ENCODE results near the gene SLC22A3. TPM values are rescaled to one million over a fixed set of nuclear protein-coding genes. Genes with fewer than 3 reads are reported as not detected.

SLC22A3 gene
- total RNA-seq, 4 donors from 2014 or later: 16.1 to 39.2 (median 28.1) TPM

DNA sequence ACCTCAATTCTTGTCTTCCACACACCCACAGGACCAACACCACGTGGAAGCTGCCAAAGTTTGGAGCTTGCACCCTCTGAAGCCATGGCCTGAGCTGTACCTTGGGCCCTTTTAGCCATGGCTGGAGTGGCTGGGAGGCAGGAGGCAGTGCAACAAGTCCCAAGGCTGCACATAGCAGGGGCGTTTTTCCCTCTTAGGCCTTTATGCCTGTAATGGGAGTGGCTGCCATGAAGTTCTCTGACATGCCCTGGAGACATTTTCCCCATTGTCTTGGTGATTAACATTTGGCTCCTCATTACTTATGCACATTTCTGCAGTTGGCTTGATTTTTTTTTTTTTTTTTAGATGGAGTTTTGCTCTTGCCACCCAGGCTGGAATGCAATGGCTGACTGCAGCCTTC is 44.4 kb upstream of the SLC22A3 start:
- H3K9me3 ChIP-seq: no peaks in the 10 kb centered on the region
- no peaks in the 10 kb centered on the region for H3K27me3 ChIP-seq
- intact Hi-C loops (cut with DNase I; ENCODE audit: low total_unique reads): no loop called here
- no peaks in the 10 kb centered on the region for H3K4me1 ChIP-seq
- no peak overlapping the region for H3K27ac ChIP-seq
- H3K36me3 ChIP-seq: no peaks in the 10 kb centered on the region
- no peak overlapping the region for H3K4me3 ChIP-seq
- DNase-seq: no peak
- TF ChIP-seq, protein P1, sequence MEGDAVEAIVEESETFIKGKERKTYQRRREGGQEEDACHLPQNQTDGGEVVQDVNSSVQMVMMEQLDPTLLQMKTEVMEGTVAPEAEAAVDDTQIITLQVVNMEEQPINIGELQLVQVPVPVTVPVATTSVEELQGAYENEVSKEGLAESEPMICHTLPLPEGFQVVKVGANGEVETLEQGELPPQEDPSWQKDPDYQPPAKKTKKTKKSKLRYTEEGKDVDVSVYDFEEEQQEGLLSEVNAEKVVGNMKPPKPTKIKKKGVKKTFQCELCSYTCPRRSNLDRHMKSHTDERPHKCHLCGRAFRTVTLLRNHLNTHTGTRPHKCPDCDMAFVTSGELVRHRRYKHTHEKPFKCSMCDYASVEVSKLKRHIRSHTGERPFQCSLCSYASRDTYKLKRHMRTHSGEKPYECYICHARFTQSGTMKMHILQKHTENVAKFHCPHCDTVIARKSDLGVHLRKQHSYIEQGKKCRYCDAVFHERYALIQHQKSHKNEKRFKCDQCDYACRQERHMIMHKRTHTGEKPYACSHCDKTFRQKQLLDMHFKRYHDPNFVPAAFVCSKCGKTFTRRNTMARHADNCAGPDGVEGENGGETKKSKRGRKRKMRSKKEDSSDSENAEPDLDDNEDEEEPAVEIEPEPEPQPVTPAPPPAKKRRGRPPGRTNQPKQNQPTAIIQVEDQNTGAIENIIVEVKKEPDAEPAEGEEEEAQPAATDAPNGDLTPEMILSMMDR (IDR thresholded peaks at IDR 0.05): no peak
- no peak for TF ChIP-seq POLR2A (IDR thresholded peaks at IDR 0.05)

DNA sequence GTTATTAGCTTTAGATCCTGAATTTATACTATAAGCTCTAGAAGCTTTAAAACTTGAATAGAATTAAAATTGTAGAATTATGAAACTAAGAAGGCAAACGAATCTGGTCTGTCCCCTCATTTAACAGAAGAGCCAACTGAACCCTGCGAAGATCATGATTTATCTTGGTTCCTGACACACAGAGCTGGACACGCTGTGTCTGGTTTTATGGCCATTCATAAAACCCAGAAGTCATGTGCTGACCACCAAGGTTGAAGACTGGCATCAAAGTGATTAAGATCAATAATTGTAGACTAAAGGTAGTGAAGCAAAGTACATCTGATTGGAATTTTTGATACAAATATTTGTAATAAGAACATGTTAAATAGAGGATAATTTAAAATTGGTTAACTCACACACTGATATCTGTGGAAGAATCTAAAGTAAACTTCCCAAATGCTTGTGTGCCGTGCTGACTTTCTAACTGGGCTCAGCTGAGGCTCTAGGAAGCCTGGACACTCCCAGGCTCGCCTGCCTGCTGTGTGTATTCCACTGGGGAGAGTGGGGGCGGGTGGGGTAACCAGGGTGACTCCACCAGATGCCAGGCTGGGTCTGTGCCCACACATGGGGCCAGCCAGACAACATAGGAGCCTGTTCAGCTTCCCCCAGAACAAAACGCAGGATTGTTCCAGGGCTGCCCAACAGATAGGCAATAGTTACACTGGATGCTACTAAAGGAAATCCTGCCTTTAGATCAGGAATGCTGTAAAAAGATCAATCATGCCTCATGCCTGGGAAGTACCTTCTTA is 42.1 kb upstream of the SLC22A3 start:
- intact Hi-C loops (cut with DNase I; ENCODE audit: low total_unique reads): no loop called here
- H3K36me3 ChIP-seq: no peaks in the 10 kb centered on the region
- H3K27ac ChIP-seq: no peak overlapping the region
- H3K27me3 ChIP-seq: no peaks in the 10 kb centered on the region
- DNase-seq: no peak
- H3K4me3 ChIP-seq: no peak overlapping the region
- H3K9me3 ChIP-seq: peaks cover 0 to 6% of the 10 kb centered on the region in 2 donors
- no peak for TF ChIP-seq POLR2A (IDR thresholded peaks at IDR 0.05)
- TF ChIP-seq, protein P1 (IDR thresholded peaks at IDR 0.05): no peak
- H3K4me1 ChIP-seq: no peaks in the 10 kb centered on the region

DNA sequence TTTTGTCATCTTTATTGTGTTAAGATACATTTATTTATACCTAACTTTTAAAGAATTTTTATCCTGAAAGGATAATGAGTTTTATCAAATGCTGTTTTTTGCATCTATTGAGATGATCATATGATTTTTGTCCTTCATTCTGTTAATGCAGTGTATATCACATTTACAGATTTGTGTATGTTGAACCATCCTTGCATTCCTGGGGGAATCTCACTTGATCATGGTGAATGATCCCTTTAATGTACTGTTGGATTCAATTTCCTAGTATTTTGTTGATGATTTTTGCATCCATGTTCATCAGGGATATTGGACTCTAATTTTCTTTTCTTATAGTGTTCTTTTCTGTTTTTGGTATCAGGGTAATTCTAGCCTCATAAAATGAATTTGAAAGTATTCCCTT is 38.5 kb upstream of the SLC22A3 start:
- Histone ChIP-seq H3K36me3 (no peaks in the 10 kb centered on the region), H3K27me3 (no peaks in the 10 kb centered on the region), H3K9me3 (peaks cover 0 to 16% of the 10 kb centered on the region in 2 donors), H3K4me3 (no peak overlapping the region), H3K27ac (no peak overlapping the region), H3K4me1 (no peaks in the 10 kb centered on the region)
- no peak for DNase-seq
- TF ChIP-seq, protein P1 (IDR thresholded peaks at IDR 0.05): no peak
- no peak for TF ChIP-seq POLR2A (IDR thresholded peaks at IDR 0.05)
- intact Hi-C loops (cut with DNase I; ENCODE audit: low total_unique reads): no loop called here

DNA sequence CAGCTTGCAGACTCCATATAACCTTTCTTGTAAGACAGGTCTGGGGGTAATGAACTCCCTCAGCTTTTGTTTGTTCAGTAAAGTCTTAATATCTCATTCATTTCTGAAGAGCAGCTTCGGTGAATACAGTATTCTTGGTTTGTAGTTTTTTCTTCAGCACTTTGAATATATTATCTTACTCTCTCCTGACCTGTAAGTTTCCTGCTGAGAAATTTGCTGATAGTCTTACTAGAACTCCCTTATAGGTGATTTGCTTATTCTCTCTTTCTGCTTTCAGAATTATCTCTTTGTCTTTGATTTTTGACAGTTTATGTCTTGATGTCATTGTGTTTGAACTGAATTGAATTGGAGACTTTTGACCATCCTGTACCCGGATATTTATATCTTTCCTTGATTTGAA is 35.3 kb upstream of the SLC22A3 start:
- Histone ChIP-seq H3K27ac (no peak overlapping the region), H3K9me3 (peaks cover 0 to 16% of the 10 kb centered on the region in 2 donors), H3K4me1 (no peaks in the 10 kb centered on the region), H3K27me3 (no peaks in the 10 kb centered on the region), H3K36me3 (no peaks in the 10 kb centered on the region), H3K4me3 (no peak overlapping the region)
- TF ChIP-seq, protein P1 (IDR thresholded peaks at IDR 0.05): no peak
- TF ChIP-seq POLR2A (IDR thresholded peaks at IDR 0.05): no peak
- intact Hi-C loops (cut with DNase I; ENCODE audit: low total_unique reads): no loop called here
- DNase-seq: no peak

DNA sequence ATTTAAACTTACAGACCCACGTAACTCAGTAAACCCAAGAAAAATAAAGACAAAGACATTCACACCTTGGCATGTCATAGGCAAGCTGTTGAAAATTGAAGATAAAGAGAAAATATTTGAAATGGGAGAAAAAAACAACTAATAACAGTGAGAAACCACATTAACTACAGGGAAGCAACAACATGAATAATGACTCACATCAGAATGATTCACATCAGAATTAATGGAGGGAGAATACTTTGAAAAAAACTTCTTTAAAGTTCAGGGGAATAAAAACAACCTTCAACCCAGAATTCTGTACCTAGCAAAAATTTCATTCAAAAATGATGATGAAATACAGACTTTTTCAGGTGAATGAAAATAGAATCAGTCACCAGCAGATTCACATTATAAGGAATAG is 32.9 kb upstream of the SLC22A3 start:
- H3K4me3 ChIP-seq: no peak overlapping the region
- TF ChIP-seq POLR2A (IDR thresholded peaks at IDR 0.05): no peak
- TF ChIP-seq, protein P1 (IDR thresholded peaks at IDR 0.05): no peak
- H3K27ac ChIP-seq: no peak overlapping the region
- intact Hi-C loops (cut with DNase I; ENCODE audit: low total_unique reads): no loop called here
- H3K27me3 ChIP-seq: no peaks in the 10 kb centered on the region
- no peak for DNase-seq
- no peaks in the 10 kb centered on the region for H3K36me3 ChIP-seq
- H3K9me3 ChIP-seq: peaks cover 0 to 9% of the 10 kb centered on the region in 2 donors
- no peaks in the 10 kb centered on the region for H3K4me1 ChIP-seq

Data from uterus (tissue), 4 donors.